Gastrocnemius medialis (tissue), 4 donors: ENCODE results near the gene CCNJ. TPM values are rescaled to one million over a fixed set of nuclear protein-coding genes. Genes with fewer than 3 reads are reported as not detected.
"Not testable (repeated sequence)": the region's sequence is repeated elsewhere in the genome, so short reads cannot be mapped to it uniquely, and the experiment has no call there.

Experiments used
- ATAC-seq, 2 donors: fragments of 150-250 bp; one replicate each; pipeline ENCODE4 v1.9.1; 2016
- DNase-seq, 2 donors: peaks; one replicate each; pipeline ENCODE4 v3.0.0-alpha.2; 2019
- H3K27ac ChIP-seq, 4 donors: fragments of 200-600 bp; sonication (generic); 1 replicate in 1 of 4; 2 replicates in 3 of 4; pipeline ENCODE4 v1.5.1; 2016 to 2018; ENCODE audit warnings: mild to moderate bottlenecking in 2 of 4, moderate library complexity in 1 of 4
- H3K27me3 ChIP-seq, 3 donors: fragments of 200-600 bp; sonication (generic) in 2 of 3; 1 replicate in 1 of 3; 2 replicates in 2 of 3; pipeline versions ENCODE4 v1.5.1 to v1.6.0; 2016 to 2019; ENCODE audit warnings: mild to moderate bottlenecking in 1 of 3, moderate library complexity in 1 of 3
- H3K36me3 ChIP-seq, 2 donors: fragments of 200-600 bp; sonication (generic) in 1 of 2; one replicate each; pipeline ENCODE4 v1.5.1; 2017 to 2018
- H3K4me1 ChIP-seq, 2 donors: fragments of 200-600 bp; sonication (generic) in 1 of 2; one replicate each; pipeline ENCODE4 v1.5.1; 2016 to 2017; ENCODE audit warnings: mild to moderate bottlenecking in 2 of 2
- H3K4me3 ChIP-seq, 4 donors: fragments of 200-600 bp; sonication (generic) in 3 of 4; 1 replicate in 1 of 4; 2 replicates in 3 of 4; pipeline ENCODE4 v1.5.1; 2016 to 2019; ENCODE audit warnings: mild to moderate bottlenecking in 2 of 4
- H3K9me3 ChIP-seq, 3 donors: fragments of 200-600 bp; sonication (generic) in 2 of 3; 1 replicate in 1 of 3; 2 replicates in 2 of 3; pipeline ENCODE4 v1.5.1; 2016 to 2019
- POLR2A ChIP-seq, 2 donors: fragments of 450-650 bp; IDR thresholded peaks; one replicate each; pipeline ENCODE4 v1.6.1; 2017; ENCODE audit warnings: antibody characterized with exemption in 2 of 2, mild to moderate bottlenecking in 2 of 2, moderate library complexity in 2 of 2
- in situ Hi-C, 4 donors: fragments of 200-750 bp; cut with MboI; loops; one replicate each; pipeline versions ENCODE4 v1.15.0 to v1.8.0; 2017; ENCODE audit warnings: low sequenced_read_pairs in 4 of 4
- intact Hi-C: fragments of 100-400 bp; cut with DNase I; formaldehyde crosslinking; loops from one replicate; pipeline ENCODE4 v1.15.1; 2023; ENCODE audit warnings: low total_unique reads
- total RNA-seq, 4 donors: library from RNA; depleted of rRNA; stranded (reverse); fragments of >200 nt; gene quantifications; one replicate each; pipeline versions ENCODE4 v1.1.0 to v1.2.3, GENCODE V29; 2016
- TF ChIP-seq, protein P1 (sequence below), 5 experiments: fragments of 450-650 bp in 3 of 5; fragments of 200-600 bp in 2 of 5; sonication (generic) in 2 of 5; IDR thresholded peaks in 4 of 5; conservative IDR thresholded peaks in 1 of 5; 1 replicate in 4 of 5; 2 replicates in 1 of 5; pipeline ENCODE4 v1.5.1; 2016 to 2019; ENCODE audit warnings: antibody characterized with exemption in 5 of 5, mild to moderate bottlenecking in 3 of 5, moderate library complexity in 3 of 5

CCNJ gene, protein sequence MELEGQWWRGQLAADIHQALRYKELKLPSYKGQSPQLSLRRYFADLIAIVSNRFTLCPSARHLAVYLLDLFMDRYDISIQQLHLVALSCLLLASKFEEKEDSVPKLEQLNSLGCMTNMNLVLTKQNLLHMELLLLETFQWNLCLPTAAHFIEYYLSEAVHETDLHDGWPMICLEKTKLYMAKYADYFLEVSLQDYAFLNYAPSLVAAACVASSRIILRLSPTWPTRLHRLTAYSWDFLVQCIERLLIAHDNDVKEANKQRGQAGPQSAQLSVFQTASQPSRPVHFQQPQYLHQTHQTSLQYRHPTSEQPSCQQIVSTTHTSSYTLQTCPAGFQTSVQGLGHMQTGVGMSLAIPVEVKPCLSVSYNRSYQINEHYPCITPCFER
- total RNA-seq = 1 to 10 TPM; 2.0 to 4.6 (median 3.2) TPM

DNA sequence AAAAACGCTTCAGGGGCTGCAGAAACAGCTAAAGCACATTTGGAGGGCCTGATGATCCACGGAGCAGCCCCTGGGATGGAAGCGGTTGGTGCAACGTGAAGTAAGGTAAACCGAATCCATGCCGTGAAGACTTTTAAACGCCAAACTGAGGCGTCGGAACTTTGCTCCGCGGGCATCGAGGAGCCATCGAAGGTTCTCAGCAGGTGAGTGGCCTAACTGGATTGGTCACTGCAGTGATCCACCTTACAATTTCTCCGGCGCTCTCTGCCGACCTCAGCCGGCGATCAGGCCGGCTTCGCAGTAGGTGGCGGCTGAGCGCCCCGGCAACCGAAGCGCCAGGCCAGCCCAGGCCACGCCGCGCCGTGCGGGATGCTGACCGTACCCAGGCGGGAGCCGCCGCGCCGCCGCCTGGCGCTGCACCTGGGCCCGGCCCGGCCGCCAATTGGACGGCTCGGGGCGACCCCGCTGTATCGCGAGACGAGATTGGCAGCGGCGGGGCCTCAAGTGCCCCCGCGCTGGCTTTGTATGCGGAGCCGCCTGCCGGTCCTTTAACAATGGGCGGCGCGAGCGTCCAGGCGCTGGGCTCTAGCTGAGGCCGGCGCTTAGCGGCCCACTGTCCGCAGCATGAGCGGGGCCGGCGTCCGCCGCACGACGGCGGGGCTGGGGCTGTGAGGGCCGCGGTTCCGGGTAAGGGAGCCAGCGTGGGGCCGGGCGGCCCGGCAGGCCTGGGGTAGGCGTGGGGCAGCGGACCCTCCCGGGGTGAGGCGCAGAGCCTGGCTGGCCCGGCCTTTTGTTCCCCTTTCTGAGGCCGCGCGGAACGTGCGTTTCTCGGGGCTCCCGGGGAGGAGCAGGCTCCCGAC, at the start of gene CCNJ:
TSS of gene CCNJ (plus strand) at position 551 of the 860 bp plus-strand sequence. CDS start 811 bp downstream, outside the sequence.
- intact Hi-C loops = loop anchor here (1.0 to 5.0 kb wide), 3 partner anchors 26 to 348 kb away; partner anchors contain the start of gene ZNF518A
- peak; percentile 88 to 92 for ATAC-seq

DNA sequence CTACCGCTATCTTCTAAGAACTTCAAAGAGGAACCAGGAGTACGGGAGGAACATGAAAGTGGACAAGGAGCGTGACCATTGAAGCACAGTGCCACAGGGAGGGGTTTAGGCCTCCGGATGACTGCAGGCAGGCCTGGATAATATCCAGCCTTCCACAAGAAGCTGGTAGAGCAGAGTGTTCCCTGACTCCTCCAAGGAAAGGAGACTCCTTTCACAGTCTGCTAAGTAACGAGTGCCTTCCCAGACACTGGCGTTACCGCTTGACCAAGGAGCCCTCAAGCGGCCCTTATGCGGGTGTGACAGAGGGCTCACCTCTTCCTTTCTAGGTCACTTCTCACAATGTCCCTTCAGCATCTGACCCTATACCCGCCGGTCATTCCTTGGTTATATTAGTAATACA, 49.0 kb upstream of the CCNJ start:
- in situ Hi-C loops, H3K4me3 ChIP-seq, H3K9me3 ChIP-seq, DNase-seq, H3K36me3 ChIP-seq, H3K4me1 ChIP-seq, intact Hi-C loops, H3K27ac ChIP-seq, ATAC-seq, H3K27me3 ChIP-seq: not testable (repeated sequence)

More for the DNA sequence above, at the start of gene CCNJ:
- DNase-seq = peak; percentile 74 to 80
- H3K27ac ChIP-seq = peak within 1 kb of the TSS; percentile 67 to 85 (median 76)
- H3K9me3 ChIP-seq = no peaks in the 10 kb centered on the region
- H3K36me3 ChIP-seq = no peaks in the 10 kb centered on the region
- in situ Hi-C loops = loop anchor here in 2 of 4 donors (25.0 kb wide), 2 partner anchors 244 to 356 kb away; partner anchors contain the start of gene TCTN3 (in 2 of the 2)
- H3K27me3 ChIP-seq = no peaks in the 10 kb centered on the region
- peaks cover 15 to 16% of the 10 kb centered on the region in 2 donors for H3K4me1 ChIP-seq
- peak within 1 kb of the TSS; percentile 72 to 81 (median 77) for H3K4me3 ChIP-seq
- peak; percentile 46 to 76 for TF ChIP-seq POLR2A (IDR thresholded peaks at IDR 0.05)
- TF ChIP-seq, protein P1, sequence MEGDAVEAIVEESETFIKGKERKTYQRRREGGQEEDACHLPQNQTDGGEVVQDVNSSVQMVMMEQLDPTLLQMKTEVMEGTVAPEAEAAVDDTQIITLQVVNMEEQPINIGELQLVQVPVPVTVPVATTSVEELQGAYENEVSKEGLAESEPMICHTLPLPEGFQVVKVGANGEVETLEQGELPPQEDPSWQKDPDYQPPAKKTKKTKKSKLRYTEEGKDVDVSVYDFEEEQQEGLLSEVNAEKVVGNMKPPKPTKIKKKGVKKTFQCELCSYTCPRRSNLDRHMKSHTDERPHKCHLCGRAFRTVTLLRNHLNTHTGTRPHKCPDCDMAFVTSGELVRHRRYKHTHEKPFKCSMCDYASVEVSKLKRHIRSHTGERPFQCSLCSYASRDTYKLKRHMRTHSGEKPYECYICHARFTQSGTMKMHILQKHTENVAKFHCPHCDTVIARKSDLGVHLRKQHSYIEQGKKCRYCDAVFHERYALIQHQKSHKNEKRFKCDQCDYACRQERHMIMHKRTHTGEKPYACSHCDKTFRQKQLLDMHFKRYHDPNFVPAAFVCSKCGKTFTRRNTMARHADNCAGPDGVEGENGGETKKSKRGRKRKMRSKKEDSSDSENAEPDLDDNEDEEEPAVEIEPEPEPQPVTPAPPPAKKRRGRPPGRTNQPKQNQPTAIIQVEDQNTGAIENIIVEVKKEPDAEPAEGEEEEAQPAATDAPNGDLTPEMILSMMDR (IDR thresholded peaks at IDR 0.05 in 4 of 5, conservative IDR thresholded peaks at IDR 0.05 in 1 of 5) = peak in 2 of 5 experiments; percentile 27 to 37

DNA sequence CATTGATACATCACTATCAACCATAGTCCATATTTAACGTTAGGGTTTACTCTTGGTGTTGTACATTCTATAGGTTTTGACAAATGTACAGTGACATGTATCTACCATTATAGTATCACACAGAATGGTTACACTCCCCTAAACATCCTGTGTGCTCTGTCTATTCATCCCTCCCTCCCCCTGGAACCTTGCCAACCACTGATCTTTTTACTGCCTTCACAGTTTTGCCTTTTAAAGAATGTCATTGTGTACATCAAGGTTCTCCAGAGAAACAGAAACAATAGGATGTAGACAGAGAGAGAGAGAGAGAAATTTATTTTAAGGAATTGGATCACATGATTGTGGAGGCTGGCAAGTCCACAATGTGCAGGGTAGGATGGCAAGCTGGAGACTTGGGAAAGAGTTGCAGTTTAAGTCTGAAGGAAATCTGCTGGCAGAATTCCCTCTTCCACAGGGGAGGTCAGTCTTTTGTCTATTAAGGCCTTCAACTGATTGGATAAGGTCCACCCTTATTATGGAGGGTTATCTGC, 45.1 kb upstream of the CCNJ start:
- Histone ChIP-seq H3K9me3 (no peaks in the 10 kb centered on the region), H3K4me1 (no peaks in the 10 kb centered on the region), H3K27me3 (no peaks in the 10 kb centered on the region), H3K27ac (no peak overlapping the region), H3K4me3 (no peak overlapping the region), H3K36me3 (no peaks in the 10 kb centered on the region)
- in situ Hi-C loops (no loop called here), intact Hi-C loops (no loop called here)
- ATAC-seq (no peak), DNase-seq (no peak)
- TF ChIP-seq, protein P1 (IDR thresholded peaks at IDR 0.05 in 4 of 5, conservative IDR thresholded peaks at IDR 0.05 in 1 of 5) = no peak
- TF ChIP-seq POLR2A (IDR thresholded peaks at IDR 0.05) = no peak

DNA sequence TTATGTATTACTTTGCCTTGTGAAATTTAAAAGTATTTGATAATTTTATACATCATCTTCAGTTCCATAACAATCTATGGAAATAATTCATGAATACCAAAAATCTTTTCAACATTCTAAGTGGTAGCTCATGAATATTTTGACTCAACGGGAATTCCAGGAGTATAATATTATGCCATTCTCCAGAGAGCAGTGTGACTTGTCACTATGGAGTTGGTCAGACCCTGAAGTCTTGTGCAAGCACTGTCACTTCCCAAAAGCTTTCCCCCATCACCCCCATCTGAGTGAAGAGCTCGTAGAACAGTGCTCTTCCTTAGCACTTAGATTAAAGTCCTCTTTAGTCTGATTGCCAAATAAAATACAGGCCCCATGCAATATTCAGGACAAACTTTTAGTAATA, 29.4 kb upstream of the CCNJ start:
- Histone ChIP-seq H3K4me3 (no peak overlapping the region), H3K27me3 (no peaks in the 10 kb centered on the region), H3K36me3 (no peaks in the 10 kb centered on the region), H3K4me1 (no peaks in the 10 kb centered on the region), H3K9me3 (no peaks in the 10 kb centered on the region), H3K27ac (no peak overlapping the region)
- DNase-seq (no peak), ATAC-seq (no peak)
- TF ChIP-seq, protein P1 (IDR thresholded peaks at IDR 0.05 in 4 of 5, conservative IDR thresholded peaks at IDR 0.05 in 1 of 5) = no peak
- TF ChIP-seq POLR2A (IDR thresholded peaks at IDR 0.05) = no peak
- in situ Hi-C loops = loop anchor here in 1 of 4 donors (10.0 kb wide), 1 partner anchor 281 kb away; no protein-coding TSS in a partner anchor
- intact Hi-C loops = no loop called here
